Breast epithelium (tissue), 3 donors: ENCODE data around the gene PPT2.

ENCODE experiments used
- CTCF ChIP-seq, 3 donors: fragments of 450-650 bp; IDR thresholded peaks; one replicate each; pipeline ENCODE4 v1.5.1; 2016 to 2017; ENCODE audit warnings: antibody characterized with exemption in 3 of 3, mild to moderate bottlenecking in 3 of 3, moderate library complexity in 3 of 3
- POLR2A ChIP-seq: fragments of 450-650 bp; IDR thresholded peaks from one replicate; pipeline ENCODE4 v1.6.1; 2016; ENCODE audit warnings: antibody characterized with exemption, mild to moderate bottlenecking, moderate library complexity
- POLR2AphosphoS5 ChIP-seq, 3 donors: sonication (generic); formaldehyde crosslinking; IDR thresholded peaks; one replicate each; pipeline ENCODE4 v1.6.1; 2017; ENCODE audit warnings: antibody characterized with exemption in 3 of 3

- TF ChIP-seq CTCF (IDR thresholded peaks at IDR 0.05) (no peak), POLR2A (no peak), POLR2AphosphoS5 (IDR thresholded peaks at IDR 0.05) (no peak)
Measured at GRCh38 chr6:32123681-32124080, 30.3 kb upstream of the PPT2 start.
